Measurements from ENCODE around the gene PRR7. TPM values are rescaled to one million over a fixed set of nuclear protein-coding genes. Genes with fewer than 3 reads are reported as not detected.

PRR7 gene
- total and polyA plus RNA-seq, 2 of the 13 experiments (the other 11 are each of a cell fraction or from before 2014, with no cell fraction given): 4.8 to 5.0 TPM

- POLR2A ChIA-PET: interaction anchor here (1.5 kb wide), 1 partner anchor 17 kb away, joined by 3 read pairs; no protein-coding TSS in a partner anchor
- H3K27ac ChIP-seq (ENCODE audit: extremely low read length, insufficient read depth, low read length): no peak overlapping the region
- no peaks in the 10 kb centered on the region for H3K9me3 ChIP-seq (ENCODE audit: low read length)
- H3K4me2 ChIP-seq (ENCODE audit: low read depth, low read length): no peak overlapping the region
- no peak for TF ChIP-seq IRX3 (CRISPR knock-in tag; IDR thresholded peaks at IDR 0.05; ENCODE audit: borderline replicate concordance, low read depth)
- DNase-seq (ENCODE audit: low spot score): no peak
- FAIRE-seq: no peak
- no peaks in the 10 kb centered on the region; a peak in 1 of 5 replicates for H3K27me3 ChIP-seq (ENCODE audit: control insufficient read depth in 1 of 2, insufficient read depth in 2 of 2, low read length in 2 of 2)
- in situ Hi-C loops (cut with HindIII; ENCODE audit: extremely low pct_ligation_motif_present, low pct_unique_long_range_greater_than_20kb) (no loop called here), intact Hi-C loops (cut with micrococcal nuclease; ENCODE audit: unreplicated experiment) (no loop called here)
- no peak overlapping the region for H3K9ac ChIP-seq (ENCODE audit: insufficient read depth, low read depth, low read length)
- no peak for ATAC-seq
- no peak overlapping the region for H3K4me3 ChIP-seq (replicated peaks in 1 of 3; ENCODE audit: insufficient read depth in 1 of 3, low read depth in 2 of 3, low read length in 3 of 3)
- BruUV-seq (replicated peaks): no TSS peak
- H4K20me1 ChIP-seq (ENCODE audit: insufficient read depth, low read length): no peaks in the 10 kb centered on the region
- H2AFZ ChIP-seq (ENCODE audit: low read length): no peak overlapping the region
- peaks cover 14 to 24% of the 10 kb centered on the region in 2 experiments; a peak in 4 of 5 replicates for H3K36me3 ChIP-seq (replicated peaks in 1 of 2; ENCODE audit: control insufficient read depth in 1 of 2, insufficient read depth in 2 of 2, low read length in 2 of 2)
- peaks cover 43% of the 10 kb centered on the region for H3K4me1 ChIP-seq (ENCODE audit: insufficient read depth, low read length)
- peaks cover 14% of the 10 kb centered on the region for H3K79me2 ChIP-seq (ENCODE audit: insufficient read depth, low read length)
- WGBS (ENCODE audit: low lambda C conversion rate): 95% methylated on average over 7 of the region's 7 CpGs
- CTCF ChIA-PET (ENCODE audit: low intra/inter-chr PET ratio, low total read pairs): no interaction called here
Measured at GRCh38 chr5:177430972-177431316, 15.7 kb upstream of the PRR7 start.

- ChIA-PET CTCF (ENCODE audit: low intra/inter-chr PET ratio, low total read pairs) (no interaction called here), POLR2A (interaction anchor here (1.4 to 1.5 kb wide), 2 partner anchors 17 to 53 kb away, joined by 3 read pairs; no protein-coding TSS in a partner anchor)
- Histone ChIP-seq H3K36me3 (replicated peaks in 1 of 2; ENCODE audit: control insufficient read depth in 1 of 2, insufficient read depth in 2 of 2, low read length in 2 of 2) (peaks cover 16 to 24% of the 10 kb centered on the region in 2 experiments; a peak in 4 of 5 replicates), H3K27me3 (ENCODE audit: control insufficient read depth in 1 of 2, insufficient read depth in 2 of 2, low read length in 2 of 2) (no peaks in the 10 kb centered on the region; a peak in 1 of 5 replicates), H3K4me3 (replicated peaks in 1 of 3; ENCODE audit: insufficient read depth in 1 of 3, low read depth in 2 of 3, low read length in 3 of 3) (no peak overlapping the region), H2AFZ (ENCODE audit: low read length) (no peak overlapping the region), H3K9ac (ENCODE audit: insufficient read depth, low read depth, low read length) (no peak overlapping the region), H3K27ac (ENCODE audit: extremely low read length, insufficient read depth, low read length) (no peak overlapping the region), H3K9me3 (ENCODE audit: low read length) (no peaks in the 10 kb centered on the region), H3K79me2 (ENCODE audit: insufficient read depth, low read length) (peaks cover 14% of the 10 kb centered on the region), H3K4me2 (ENCODE audit: low read depth, low read length) (no peak overlapping the region), H4K20me1 (ENCODE audit: insufficient read depth, low read length) (no peaks in the 10 kb centered on the region), H3K4me1 (ENCODE audit: insufficient read depth, low read length) (peaks cover 44% of the 10 kb centered on the region)
- BruUV-seq (replicated peaks): no TSS peak
- in situ Hi-C loops (cut with HindIII; ENCODE audit: extremely low pct_ligation_motif_present, low pct_unique_long_range_greater_than_20kb): no loop called here
- peak; percentile 83 for TF ChIP-seq AGO2 (optimal IDR thresholded peaks at IDR 0.05; ENCODE audit: low read depth, low read length)
- no peak for TF ChIP-seq ZFP90 (CRISPR knock-in tag; IDR thresholded peaks at IDR 0.05; ENCODE audit: borderline replicate concordance)
- TF ChIP-seq TEF (CRISPR knock-in tag; IDR thresholded peaks at IDR 0.05): no peak
- TF ChIP-seq TGIF2 (CRISPR knock-in tag; IDR thresholded peaks at IDR 0.05): no peak
- TF ChIP-seq ZNF230 (CRISPR knock-in tag; IDR thresholded peaks at IDR 0.05): no peak
- peak; percentile 93 for TF ChIP-seq AGO1 (IDR thresholded peaks at IDR 0.05; ENCODE audit: low read depth, low read length, poor library complexity, severe bottlenecking)
- no peak for TF ChIP-seq ZNF441 (CRISPR knock-in tag; IDR thresholded peaks at IDR 0.05; ENCODE audit: borderline replicate concordance)
- TF ChIP-seq RBFOX2 (IDR thresholded peaks at IDR 0.05; ENCODE audit: low read depth, low read length): peak; percentile 66
- no peak for TF ChIP-seq ZNF282 (IDR thresholded peaks at IDR 0.05; ENCODE audit: partially characterized antibody)
- TF ChIP-seq ZNF234 (CRISPR knock-in tag; conservative IDR thresholded peaks at IDR 0.05): no peak
- TF ChIP-seq HBP1 (CRISPR knock-in tag; IDR thresholded peaks at IDR 0.05; ENCODE audit: low read depth): no peak
- TF ChIP-seq ZNF260 (CRISPR knock-in tag; IDR thresholded peaks at IDR 0.05; ENCODE audit: borderline replicate concordance, low read depth): no peak
- TF ChIP-seq POLR2G (IDR thresholded peaks at IDR 0.05; ENCODE audit: low read depth, low read length): peak; percentile 48; the same call in 1 of the 2 replicates
- peak; percentile 94 for TF ChIP-seq ZNF768 (CRISPR knock-in tag; IDR thresholded peaks at IDR 0.05)
- no peak for TF ChIP-seq RNF2 (conservative IDR thresholded peaks at IDR 0.05; ENCODE audit: low read depth)
- TF ChIP-seq ZMYM4 (CRISPR knock-in tag; IDR thresholded peaks at IDR 0.05): no peak
- no peak for ATAC-seq
- FAIRE-seq: no peak
- no peak for DNase-seq (ENCODE audit: low spot score)
- 100% methylated on average over 1 of the region's 29 CpGs for WGBS (ENCODE audit: low lambda C conversion rate)
- intact Hi-C loops (cut with micrococcal nuclease; ENCODE audit: unreplicated experiment): no loop called here
Measured at GRCh38 chr5:177431317-177432142, 15.1 kb upstream of the PRR7 start.

Data from HepG2 (cell line).